ENCODE measurements around the gene PRKD1.

- TF ChIP-seq CTCF (IDR thresholded peaks at IDR 0.05) (no peak), POLR2A (IDR thresholded peaks at IDR 0.05) (no peak)
Measured at GRCh38 chr14:29529418-29529817, 398.2 kb downstream of the PRKD1 start.
